IMR-90 (cell line): Measurements from ENCODE around the gene STIM1. TPM values are rescaled to one million over a fixed set of nuclear protein-coding genes. Genes with fewer than 3 reads are reported as not detected.
A peak's percentile ranks its signal among the peaks of the same experiment; 100 is the strongest.

Source experiments
- ATAC-seq: fragments of 200-7000 bp; cut with Tn5 transposase; 2 replicates; pipeline ENCODE4 v1.9.1; 2020; ENCODE audit warnings: low read depth, mild to moderate bottlenecking, moderate library complexity
- BruUV-seq: library from RNA; stranded (reverse); fragments of 400-500 nt; replicated peaks from 2 replicates; lab custom pipeline; 2021; lab: Mats Ljungman, UMichigan
- CTCF ChIA-PET: fragments of 300-600 bp; formaldehyde crosslinking; extraction: SDS; loops from one replicate; lab custom pipeline; 2021; ENCODE audit warnings: antibody characterized with exemption; lab: Yijun Ruan, JAX
- POLR2A ChIA-PET: fragments of 300-600 bp; sonication (Branson Sonifier 250); formaldehyde crosslinking; loops from one replicate; lab custom pipeline; 2022; ENCODE audit warnings: antibody characterized with exemption; ENCODE audit not compliant: unreplicated experiment; lab: Charles Lee
- DNase-seq: peaks from one replicate; pipeline ENCODE4 v3.0.0; 2013
- H2AFZ ChIP-seq: replicated peaks from 2 replicates; pipeline ENCODE3; 2013; ENCODE audit warnings: low read length, mild to moderate bottlenecking; ENCODE audit not compliant: poor library complexity
- H2AK5ac ChIP-seq: 2 replicates; pipeline ENCODE4 v1.6.1; 2013; ENCODE audit warnings: low read depth, low read length, inconsistent platforms
- H2AK9ac ChIP-seq: replicated peaks from 2 replicates; pipeline ENCODE3; 2013; ENCODE audit warnings: mild to moderate bottlenecking, low read depth, low read length, moderate library complexity; ENCODE audit not compliant: poor library complexity
- H2BK120ac ChIP-seq: 2 replicates; pipeline ENCODE4 v1.6.1; 2013; ENCODE audit warnings: low read depth, low read length, inconsistent platforms
- H2BK15ac ChIP-seq: 3 replicates; pipeline ENCODE4 v1.6.1; 2013; ENCODE audit warnings: low read depth, low read length, inconsistent platforms
- H2BK20ac ChIP-seq: 2 replicates; pipeline ENCODE4 v1.6.1; 2013; ENCODE audit warnings: low read depth, mild to moderate bottlenecking, inconsistent platforms, low read length, moderate library complexity
- H2BK5ac ChIP-seq: 2 replicates; pipeline ENCODE4 v1.6.1; 2013; ENCODE audit warnings: mild to moderate bottlenecking, low read depth, low read length, inconsistent platforms; ENCODE audit not compliant: poor library complexity, severe bottlenecking
- H3K14ac ChIP-seq: replicated peaks from 2 replicates; pipeline ENCODE4 v1.6.1; 2013; ENCODE audit warnings: low read depth, low read length, inconsistent platforms
- H3K18ac ChIP-seq: 2 replicates; pipeline ENCODE4 v1.6.1; 2013; ENCODE audit warnings: low read depth, low read length, control low read depth
- H3K23ac ChIP-seq: 2 replicates; pipeline ENCODE4 v1.6.1; 2013; ENCODE audit warnings: low read depth, low read length, inconsistent platforms
- H3K27ac ChIP-seq: 2 replicates; pipeline ENCODE4 v1.5.1; 2013; ENCODE audit warnings: mild to moderate bottlenecking, control low read depth, low read length; ENCODE audit not compliant: insufficient read depth
- H3K27me3 ChIP-seq: 2 replicates; pipeline ENCODE4 v1.6.1; 2013; ENCODE audit warnings: low read length; ENCODE audit not compliant: control insufficient read depth, insufficient read depth
- H3K36me3 ChIP-seq: 2 replicates; pipeline ENCODE4 v1.6.1; 2013; ENCODE audit warnings: low read length, mixed read lengths; ENCODE audit not compliant: control insufficient read depth, insufficient read depth
- H3K4ac ChIP-seq: 2 replicates; pipeline ENCODE4 v1.6.1; 2013; ENCODE audit warnings: low read depth, low read length, inconsistent platforms
- H3K4me1 ChIP-seq: 2 replicates; pipeline ENCODE4 v1.6.1; 2013; ENCODE audit warnings: low read length, mixed read lengths; ENCODE audit not compliant: control insufficient read depth, insufficient read depth
- H3K4me2 ChIP-seq: 2 replicates; pipeline ENCODE4 v1.6.1; 2013; ENCODE audit warnings: low read depth, mild to moderate bottlenecking, control low read depth, low read length, moderate library complexity
- H3K4me3 ChIP-seq: 2 replicates; pipeline ENCODE4 v1.5.1; 2013; ENCODE audit warnings: low read depth, mild to moderate bottlenecking, control low read depth, low read length, moderate library complexity; ENCODE audit not compliant: insufficient read depth
- H3K56ac ChIP-seq: 2 replicates; pipeline ENCODE4 v1.6.1; 2013; ENCODE audit warnings: low read length, inconsistent platforms; ENCODE audit not compliant: insufficient read depth; ENCODE audit errors: extremely low read depth
- H3K79me1 ChIP-seq, 2 experiments: 2 replicates each; pipeline ENCODE4 v1.6.1; 2013; ENCODE audit warnings: low read length in 2 of 2, inconsistent platforms in 1 of 2, low read depth in 1 of 2
- H3K9ac ChIP-seq: 2 replicates; pipeline ENCODE4 v1.6.1; 2013; ENCODE audit warnings: low read depth, low read length, control low read depth
- H3K9me1 ChIP-seq: 2 replicates; pipeline ENCODE4 v1.6.1; 2013; ENCODE audit warnings: low read length, inconsistent platforms; ENCODE audit not compliant: insufficient read depth
- H3K9me3 ChIP-seq: 2 replicates; pipeline ENCODE4 v1.6.1; 2013; ENCODE audit warnings: low read length; ENCODE audit not compliant: control insufficient read depth, insufficient read depth
- H4K20me1 ChIP-seq: 2 replicates; pipeline ENCODE4 v1.6.1; 2013; ENCODE audit warnings: low read length, inconsistent platforms; ENCODE audit not compliant: insufficient read depth
- H4K5ac ChIP-seq: 2 replicates; pipeline ENCODE4 v1.6.1; 2013; ENCODE audit warnings: mild to moderate bottlenecking, low read depth, low read length, control low read depth
- H4K8ac ChIP-seq, 2 experiments: 2 replicates each; pipeline ENCODE4 v1.6.1; 2013; ENCODE audit warnings: low read depth in 2 of 2, low read length in 2 of 2, control low read depth in 1 of 2, inconsistent platforms in 1 of 2
- H4K91ac ChIP-seq: 2 replicates; pipeline ENCODE4 v1.6.1; 2013; ENCODE audit warnings: low read depth, low read length, inconsistent platforms; ENCODE audit not compliant: insufficient read depth
- BHLHE40 ChIP-seq: fragments of 150-350 bp; IDR thresholded peaks from 2 replicates; pipeline ENCODE4 v1.6.1; 2016; ENCODE audit warnings: mild to moderate bottlenecking, low read depth, low read length
- CEBPB ChIP-seq: IDR thresholded peaks from 2 replicates; pipeline ENCODE4 v1.6.1; 2012; ENCODE audit warnings: low read depth, low read length, improper control_type of control experiment
- FOS ChIP-seq: fragments of 150-350 bp; IDR thresholded peaks from 2 replicates; pipeline ENCODE4 v1.6.1; 2016; ENCODE audit warnings: low read depth, low read length
- MAFK ChIP-seq: IDR thresholded peaks from 2 replicates; pipeline ENCODE4 v1.6.1; 2012; ENCODE audit warnings: low read depth, low read length, improper control_type of control experiment
- MXI1 ChIP-seq: IDR thresholded peaks from 2 replicates; pipeline ENCODE4 v1.6.1; 2012; ENCODE audit warnings: low read depth, mild to moderate bottlenecking, low read length, moderate library complexity, borderline replicate concordance
- NFE2L2 ChIP-seq: fragments of 150-350 bp; IDR thresholded peaks from 2 replicates; pipeline ENCODE4 v1.6.1; 2016; ENCODE audit warnings: low read depth, mild to moderate bottlenecking, low read length
- POLR2A ChIP-seq: IDR thresholded peaks from 2 replicates; pipeline ENCODE4 v1.6.1; 2012; ENCODE audit warnings: mild to moderate bottlenecking, low read depth, low read length
- RAD21 ChIP-seq: IDR thresholded peaks from 2 replicates; pipeline ENCODE4 v1.6.1; 2012; ENCODE audit warnings: low read length, improper control_type of control experiment
- RCOR1 ChIP-seq: IDR thresholded peaks from 2 replicates; pipeline ENCODE4 v1.6.1; 2012; ENCODE audit warnings: mild to moderate bottlenecking, low read length, improper control_type of control experiment; ENCODE audit not compliant: insufficient replicate concordance
- RFX5 ChIP-seq: IDR thresholded peaks from 2 replicates; pipeline ENCODE4 v1.8.0; 2012; ENCODE audit warnings: low read depth, mild to moderate bottlenecking, low read length, moderate library complexity
- SMC3 ChIP-seq: fragments of 150-350 bp; IDR thresholded peaks from 2 replicates; pipeline ENCODE4 v1.6.1; 2016; ENCODE audit warnings: low read depth, mild to moderate bottlenecking, antibody characterized with exemption, low read length, moderate library complexity
- WGBS, 2 experiments: methylation state at CpG; one replicate each; pipeline versions ENCODE4 v1.1.5 to v1.1.7; 2013; ENCODE audit warnings: missing lambda C conversion rate in 2 of 2; ENCODE audit not compliant: insufficient read length in 1 of 2; ENCODE audit errors: extremely low coverage in 2 of 2; 5-methylcytosine and 5-hydroxymethylcytosine counted together
- dilution Hi-C: fragments of 300-500 bp; cut with HindIII; formaldehyde crosslinking; loops from one replicate; pipeline ENCODE4 v1.14.3; 2018; ENCODE audit warnings: low sequenced_read_pairs; ENCODE audit not compliant: unreplicated experiment
- in situ Hi-C: fragments of 300-500 bp; cut with MboI; formaldehyde crosslinking; loops from 3 replicates; pipeline ENCODE4 v1.14.3; 2019; ENCODE audit warnings: low sequenced_read_pairs, inconsistent platforms, mixed read lengths
- intact Hi-C: fragments of 100-400 bp; cut with micrococcal nuclease; formaldehyde crosslinking; loops from 2 replicates; pipeline ENCODE4 v1.10.0; 2022
- polyA plus RNA-seq, 3 experiments: library from polyadenylated mRNA; depleted of rRNA; stranded (reverse); fragments of >200 nt; gene quantifications; 2 replicates each; pipeline ENCODE4 v1.2.3, GENCODE V29; 2012; ENCODE audit warnings: low replicate concordance in 1 of 3
- total RNA-seq: library from RNA; depleted of rRNA; stranded (reverse); fragments of >200 nt; gene quantifications from 2 replicates; pipeline ENCODE4 v1.2.3, GENCODE V29; 2012
- TF ChIP-seq, protein P1 (sequence below): fragments of 150-350 bp; IDR thresholded peaks from 2 replicates; pipeline ENCODE4 v1.6.1; 2016; ENCODE audit warnings: low read depth, mild to moderate bottlenecking, low read length, moderate library complexity, borderline replicate concordance
- TF ChIP-seq, protein P2 (sequence below): conservative IDR thresholded peaks from 2 replicates; pipeline ENCODE4 v1.5.1; 2012; ENCODE audit warnings: mild to moderate bottlenecking, low read depth, low read length, improper control_type of control experiment

Gene STIM1
- total and polyA plus RNA-seq, 2 of the 4 experiments (the other 2 are of a cell fraction): 17.9 to 23.0 TPM

DNA sequence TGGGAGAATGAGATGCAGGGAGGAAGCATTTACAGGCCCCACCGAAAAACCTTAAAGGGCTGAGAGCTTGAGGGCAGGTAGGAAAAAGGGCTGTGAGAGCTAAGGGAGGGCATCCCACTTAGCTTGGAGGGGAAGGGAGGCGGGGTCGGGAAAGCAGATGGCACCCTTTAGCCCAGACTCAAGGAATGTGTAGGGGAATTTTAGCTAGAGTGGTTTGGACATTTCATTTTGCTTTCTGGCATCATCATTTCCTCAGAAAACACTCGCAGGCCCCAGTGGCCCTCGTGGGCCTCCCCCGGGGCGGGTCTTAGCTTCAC is 846 bp upstream of the STIM1 start:
- Histone ChIP-seq H3K9me1 (peaks cover 23% of the 10 kb centered on the region), H3K4me3 (no peak overlapping the region), H3K27ac (peak overlapping the region; percentile 25), H3K9ac (peak overlapping the region; percentile 9; the same call in 1 of the 2 replicates), H3K4ac (peak overlapping the region; percentile 52), H4K8ac (peak overlapping the region; percentile 70 to 86; a peak in 3 of 4 replicates), H3K9me3 (no peaks in the 10 kb centered on the region), H3K14ac (peak overlapping the region; percentile 46), H3K4me1 (peaks cover 16% of the 10 kb centered on the region), H3K36me3 (no peaks in the 10 kb centered on the region), H3K18ac (peak overlapping the region; percentile 9; the same call in 1 of the 2 replicates), H2BK15ac (peak overlapping the region; percentile 63; the same call in 2 of the 3 replicates), H3K79me1 (peaks cover 17 to 41% of the 10 kb centered on the region in 2 experiments; a peak in 3 of 4 replicates), H3K27me3 (no peaks in the 10 kb centered on the region), H2BK120ac (peak overlapping the region; percentile 47; the same call in 1 of the 2 replicates), H2BK20ac (0 out of 2 replicates have a peak overlapping the region, but pooled peaks have one; percentile 29), H2AK9ac (peak overlapping the region; percentile 68), H4K20me1 (no peaks in the 10 kb centered on the region), H4K91ac (peak overlapping the region; percentile 74), H2AFZ (peak overlapping the region; percentile 94), H4K5ac (peak overlapping the region; percentile 44; the same call in 1 of the 2 replicates), H2BK5ac (no peak overlapping the region), H2AK5ac (peak overlapping the region; percentile 52; the same call in 1 of the 2 replicates), H3K4me2 (peak overlapping the region; percentile 38; the same call in 1 of the 2 replicates), H3K23ac (no peak overlapping the region), H3K56ac (0 out of 2 replicates have a peak overlapping the region, but pooled peaks have one; percentile 50)
- ATAC-seq (no peak), DNase-seq (no peak)
- dilution Hi-C loops (no loop called here), intact Hi-C loops (loop anchor here (2.0 to 10.0 kb wide), 2 partner anchors 130 to 400 kb away; no protein-coding TSS in a partner anchor), in situ Hi-C loops (no loop called here)
- ChIA-PET CTCF (interaction anchor here (0.6 to 9.2 kb wide), 24 partner anchors 13 to 251 kb away, joined by 3 to 186 read pairs (median 4); partner anchors contain the start of gene RHOG), POLR2A (interaction anchor here (0.6 to 1.6 kb wide), 2 partner anchors 18 to 218 kb away, joined by 5 to 7 read pairs; no protein-coding TSS in a partner anchor)
- no TSS peak for BruUV-seq
- no peak for TF ChIP-seq RAD21
- TF ChIP-seq MAFK: no peak
- TF ChIP-seq CEBPB: no peak
- TF ChIP-seq NFE2L2: no peak
- TF ChIP-seq, protein P1, sequence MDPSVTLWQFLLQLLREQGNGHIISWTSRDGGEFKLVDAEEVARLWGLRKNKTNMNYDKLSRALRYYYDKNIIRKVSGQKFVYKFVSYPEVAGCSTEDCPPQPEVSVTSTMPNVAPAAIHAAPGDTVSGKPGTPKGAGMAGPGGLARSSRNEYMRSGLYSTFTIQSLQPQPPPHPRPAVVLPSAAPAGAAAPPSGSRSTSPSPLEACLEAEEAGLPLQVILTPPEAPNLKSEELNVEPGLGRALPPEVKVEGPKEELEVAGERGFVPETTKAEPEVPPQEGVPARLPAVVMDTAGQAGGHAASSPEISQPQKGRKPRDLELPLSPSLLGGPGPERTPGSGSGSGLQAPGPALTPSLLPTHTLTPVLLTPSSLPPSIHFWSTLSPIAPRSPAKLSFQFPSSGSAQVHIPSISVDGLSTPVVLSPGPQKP: no peak
- TF ChIP-seq SMC3: no peak
- no peak for TF ChIP-seq BHLHE40
- TF ChIP-seq, protein P2, sequence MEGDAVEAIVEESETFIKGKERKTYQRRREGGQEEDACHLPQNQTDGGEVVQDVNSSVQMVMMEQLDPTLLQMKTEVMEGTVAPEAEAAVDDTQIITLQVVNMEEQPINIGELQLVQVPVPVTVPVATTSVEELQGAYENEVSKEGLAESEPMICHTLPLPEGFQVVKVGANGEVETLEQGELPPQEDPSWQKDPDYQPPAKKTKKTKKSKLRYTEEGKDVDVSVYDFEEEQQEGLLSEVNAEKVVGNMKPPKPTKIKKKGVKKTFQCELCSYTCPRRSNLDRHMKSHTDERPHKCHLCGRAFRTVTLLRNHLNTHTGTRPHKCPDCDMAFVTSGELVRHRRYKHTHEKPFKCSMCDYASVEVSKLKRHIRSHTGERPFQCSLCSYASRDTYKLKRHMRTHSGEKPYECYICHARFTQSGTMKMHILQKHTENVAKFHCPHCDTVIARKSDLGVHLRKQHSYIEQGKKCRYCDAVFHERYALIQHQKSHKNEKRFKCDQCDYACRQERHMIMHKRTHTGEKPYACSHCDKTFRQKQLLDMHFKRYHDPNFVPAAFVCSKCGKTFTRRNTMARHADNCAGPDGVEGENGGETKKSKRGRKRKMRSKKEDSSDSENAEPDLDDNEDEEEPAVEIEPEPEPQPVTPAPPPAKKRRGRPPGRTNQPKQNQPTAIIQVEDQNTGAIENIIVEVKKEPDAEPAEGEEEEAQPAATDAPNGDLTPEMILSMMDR: no peak
- no peak for TF ChIP-seq FOS
- no peak for TF ChIP-seq RCOR1
- no peak for TF ChIP-seq RFX5
- TF ChIP-seq POLR2A: no peak
- no peak for TF ChIP-seq MXI1
- 0% methylated on average over 1 of the region's 7 CpGs; no CpG with 5 or more reads in 1 of the 2 experiments for WGBS, 2 experiments
